K562 (cell line): ENCODE data around the gene UTP20.

Source experiments
- ATF2 ChIP-seq: sonication (generic); formaldehyde crosslinking; IDR thresholded peaks from 2 replicates; pipeline ENCODE4 v1.8.1; 2022; ENCODE audit warnings: missing genetic modification reagents
- CBX5 ChIP-seq: IDR thresholded peaks from 2 replicates; pipeline ENCODE4 v1.6.1; 2014; ENCODE audit warnings: low read depth, borderline replicate concordance
- CBX8 ChIP-seq: fragments of 200-600 bp; sonication (generic); IDR thresholded peaks from 2 replicates; pipeline ENCODE4 v1.6.1; 2012; ENCODE audit warnings: borderline replicate concordance, mixed run types, low read depth, mild to moderate bottlenecking, moderate library complexity, mixed read lengths, low read length, control low read depth, inconsistent platforms; ENCODE audit not compliant: poor library complexity, severe bottlenecking; ENCODE audit errors: extremely low read depth
- MAZ ChIP-seq, 2 experiments: fragments of 450-650 bp in 1 of 2; sonication (generic) in 1 of 2; formaldehyde crosslinking; IDR thresholded peaks in 1 of 2; conservative IDR thresholded peaks in 1 of 2; 2 replicates each; pipeline versions ENCODE4 v1.4.0 to v1.5.0; 2020; ENCODE audit warnings: mild to moderate bottlenecking in 1 of 2, missing genetic modification reagents in 1 of 2
- MGA ChIP-seq: fragments of 450-650 bp; IDR thresholded peaks from 2 replicates; pipeline ENCODE4 v1.6.1; 2016; ENCODE audit warnings: mild to moderate bottlenecking, moderate library complexity
- MLLT1 ChIP-seq, 2 experiments: fragments of 450-650 bp; IDR thresholded peaks; 2 replicates each; pipeline ENCODE4 v1.6.1; 2016
- POLR2A ChIP-seq: fragments of 450-650 bp; conservative IDR thresholded peaks from 2 replicates; pipeline ENCODE4 v1.6.1; 2016
- POLR3A ChIP-seq: IDR thresholded peaks from 2 replicates; pipeline ENCODE4 v1.6.1; 2011; ENCODE audit warnings: borderline replicate concordance, mild to moderate bottlenecking, moderate library complexity; ENCODE audit not compliant: insufficient read length, insufficient read depth; ENCODE audit errors: extremely low read depth
- POU5F1 ChIP-seq: fragments of 150-350 bp; IDR thresholded peaks from 2 replicates; pipeline ENCODE4 v1.6.1; 2014; ENCODE audit warnings: borderline replicate concordance, low read length, low read depth, mild to moderate bottlenecking; ENCODE audit not compliant: partially characterized antibody
- PURB ChIP-seq: sonication (generic); formaldehyde crosslinking; IDR thresholded peaks from 2 replicates; pipeline ENCODE4 v1.9.0; 2021; ENCODE audit warnings: low read depth, mild to moderate bottlenecking, missing genetic modification reagents
- RFX1 ChIP-seq: fragments of 450-650 bp; IDR thresholded peaks from 2 replicates; pipeline ENCODE4 v1.6.1; 2016; ENCODE audit warnings: mild to moderate bottlenecking, moderate library complexity
- TBP ChIP-seq: optimal IDR thresholded peaks from 2 replicates; pipeline ENCODE3; 2011; ENCODE audit warnings: low read depth, low read length, improper control_type of control experiment
- ZNF592 ChIP-seq: fragments of 450-650 bp; IDR thresholded peaks from 2 replicates; pipeline ENCODE4 v1.6.1; 2017; ENCODE audit warnings: antibody characterized with exemption, mild to moderate bottlenecking

GRCh38 chr12:101338087-101338486, 58.2 kb downstream of the UTP20 start:
- TF ChIP-seq RFX1 (no peak), MAZ (CRISPR knock-in tag; conservative IDR thresholded peaks at IDR 0.05 in 1 of 2, IDR thresholded peaks at IDR 0.05 in 1 of 2) (no peak), MGA (no peak), TBP (no peak), PURB (CRISPR knock-in tag) (no peak), POLR2A (no peak), POU5F1 (no peak), ATF2 (no peak), CBX8 (no peak), POLR3A (no peak), ZNF592 (no peak), MLLT1 (IDR thresholded peaks at IDR 0.05) (no peak), CBX5 (no peak)
